ENCODE results near the gene PTGES3.

Gene PTGES3

GRCh38 chr12:56645717-56646446 lies 42.2 kb downstream of the PTGES3 start, which contains the start of gene ATP5F1B:
Gene ATP5F1B, minus strand, starts transcription at chr12:56645984. Its CDS starts 21 bp downstream, at chr12:56645963.
- peak; percentile 100 for DNase-seq

DNA sequence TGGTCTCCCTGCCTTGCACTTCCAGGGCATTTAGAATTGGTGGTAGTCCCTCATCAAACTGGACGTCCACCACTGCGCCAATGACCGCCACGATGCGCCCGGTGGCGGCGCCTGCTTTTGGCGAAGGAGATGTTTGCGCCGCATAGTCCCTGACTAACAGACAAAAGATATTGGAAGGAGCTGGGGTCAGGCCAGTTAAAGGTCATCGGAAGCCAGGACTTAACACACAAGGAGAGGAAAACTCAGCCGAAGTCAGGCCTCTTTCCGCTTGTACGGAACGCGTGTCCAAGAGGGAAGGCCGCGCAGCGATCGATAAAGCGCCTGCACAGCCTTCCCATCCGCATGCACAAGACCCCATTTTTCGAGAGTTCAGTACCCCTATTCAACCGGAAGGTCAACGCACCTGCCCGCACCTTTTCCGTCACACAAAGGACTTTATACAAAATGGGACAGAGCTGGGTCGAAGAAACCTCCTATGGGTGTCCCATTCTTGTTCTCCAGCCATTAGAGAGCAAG lies 42.8 kb downstream of the PTGES3 start:
- DNase-seq = peak; percentile 39

DNA sequence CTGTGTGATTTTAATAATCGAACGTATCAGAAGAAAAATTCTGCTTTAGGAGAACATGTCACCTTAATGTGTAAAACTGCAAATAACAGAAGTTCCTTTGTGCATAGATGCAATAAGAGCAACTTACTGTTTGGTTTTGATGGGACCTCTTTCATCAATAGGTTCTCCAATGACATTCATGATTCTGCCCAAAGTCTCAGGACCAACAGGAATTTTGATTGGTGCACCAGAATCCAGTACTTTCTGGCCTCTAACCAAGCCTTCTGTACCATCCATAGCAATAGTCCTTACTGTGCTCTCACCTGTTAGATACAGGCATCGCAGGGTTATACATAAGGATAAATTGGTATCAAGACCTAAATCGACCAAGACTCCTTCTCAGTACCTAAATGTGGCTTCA lies 43.4 kb downstream of the PTGES3 start:
- DNase-seq = peak; percentile 36

DNA sequence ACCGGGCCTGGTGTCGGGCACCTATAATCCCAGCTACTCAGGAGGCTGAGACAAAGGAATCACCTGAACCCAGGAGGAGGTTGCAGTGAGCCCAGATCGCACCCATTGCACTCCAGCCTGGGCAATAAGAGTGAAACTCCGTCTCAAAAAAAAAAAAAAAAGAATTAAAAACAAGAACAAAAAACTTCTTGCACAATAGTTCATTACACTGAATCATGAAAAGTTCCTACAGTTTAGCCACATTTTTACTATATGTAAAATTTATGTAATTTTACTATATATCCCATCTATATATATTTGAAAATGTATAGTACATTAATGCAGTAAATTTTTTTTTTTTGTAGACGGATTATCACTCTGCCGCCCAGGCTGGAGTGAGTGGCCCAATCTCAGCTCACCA lies 46.9 kb downstream of the PTGES3 start:
- DNase-seq = no peak

DNA sequence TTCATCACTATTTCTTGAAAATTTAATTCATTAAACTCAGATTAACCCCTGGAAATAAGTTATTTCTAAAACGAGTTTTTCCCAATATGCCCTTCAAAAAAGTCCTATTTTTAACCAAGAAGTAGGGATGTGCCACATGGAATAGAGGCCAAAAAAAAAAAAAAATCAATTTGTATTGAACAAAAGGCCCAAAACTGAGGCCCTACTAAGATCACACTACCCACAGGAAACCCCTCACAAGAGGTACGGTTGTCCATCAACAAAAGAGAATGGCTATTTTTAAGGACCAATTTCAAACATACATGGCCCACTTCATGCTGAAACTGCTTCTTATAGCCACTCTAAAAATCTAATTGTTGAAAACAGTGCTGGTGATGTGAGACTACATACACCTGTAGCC lies 50.5 kb downstream of the PTGES3 start:
- no peak for DNase-seq

DNA sequence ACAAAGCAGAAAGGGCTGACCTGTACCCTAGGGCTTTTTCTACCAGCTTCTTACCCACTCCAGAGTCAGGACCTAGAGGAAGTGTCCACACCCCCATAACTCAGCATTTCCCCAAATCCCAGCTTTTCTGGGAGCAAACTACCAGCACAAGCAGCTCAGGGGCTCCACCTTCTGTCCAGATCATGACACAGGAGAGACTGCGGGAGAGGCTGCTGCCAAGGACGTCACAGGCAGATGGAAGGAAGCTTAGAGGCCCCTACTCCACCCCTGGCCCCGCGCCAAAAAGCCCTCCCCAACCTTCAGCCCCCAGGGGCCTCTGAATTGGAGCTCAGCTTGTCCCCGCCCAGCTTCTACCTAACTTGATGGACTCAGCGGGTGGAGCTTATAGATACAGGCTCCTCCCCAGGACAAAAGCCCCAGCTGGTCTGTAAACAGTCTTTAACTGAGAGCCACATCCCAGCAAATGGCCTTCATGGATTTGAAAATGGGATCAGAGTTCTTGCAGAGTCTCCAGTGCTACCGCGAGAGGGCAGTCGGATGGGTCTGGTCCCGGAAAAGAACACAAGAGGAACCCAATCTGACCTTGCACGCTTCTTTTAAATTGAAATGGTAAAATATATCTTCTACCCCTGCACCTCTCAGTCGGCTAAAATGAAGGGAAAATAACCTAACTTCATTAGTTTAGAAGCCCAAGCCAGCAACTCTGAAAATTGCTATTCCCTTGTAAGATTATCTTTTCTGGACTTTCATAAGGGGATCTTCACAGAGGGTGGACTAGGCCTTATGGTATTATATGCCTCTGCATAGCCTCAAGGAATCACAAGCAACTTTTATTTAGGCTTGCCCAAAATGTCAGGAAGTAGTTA lies 51.2 kb downstream of the PTGES3 start:
- peak; percentile 100 for DNase-seq

DNA sequence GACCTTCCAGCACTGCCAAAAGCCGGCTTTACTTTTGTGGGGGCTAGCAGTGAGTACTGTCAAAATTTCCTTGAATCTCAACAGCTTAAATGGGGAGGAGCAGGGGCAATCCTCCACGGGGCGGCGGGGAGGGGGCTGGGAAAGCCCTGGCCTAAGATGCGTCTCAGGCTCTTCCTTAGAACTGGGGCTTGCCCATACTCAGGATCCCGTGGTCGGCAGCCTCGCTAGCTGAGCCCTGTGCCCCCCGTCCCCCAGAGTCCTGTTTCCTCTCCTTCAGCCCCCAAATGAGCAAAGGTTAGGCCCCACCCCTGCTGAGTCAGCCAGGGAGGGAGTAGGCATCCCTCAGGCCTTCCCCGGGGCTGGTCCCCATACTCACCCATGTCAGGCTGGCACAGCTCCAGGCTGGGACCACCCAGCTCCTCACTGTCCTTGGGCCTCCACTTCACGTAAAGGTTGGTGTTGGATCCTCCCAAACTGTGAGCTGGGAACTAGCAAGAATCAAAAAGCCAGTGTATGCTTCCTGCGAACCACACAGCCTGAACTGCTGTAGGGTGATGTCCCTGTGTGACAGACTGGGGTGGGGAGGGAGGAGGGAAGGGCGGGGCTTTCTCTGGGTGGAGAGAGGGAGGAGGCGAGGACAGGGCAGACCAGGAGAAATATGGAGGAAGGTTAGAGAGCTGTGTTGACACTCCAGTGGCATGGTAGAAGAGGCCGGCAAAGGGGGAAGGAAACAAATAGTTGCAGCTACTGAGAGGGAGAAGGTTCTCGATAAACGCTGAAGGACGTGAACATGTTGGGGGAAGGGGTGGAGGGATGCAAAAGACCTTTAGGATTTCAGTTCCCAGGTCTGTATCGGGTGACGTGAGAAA lies 52.0 kb downstream of the PTGES3 start:
- DNase-seq = peak; percentile 96

DNA sequence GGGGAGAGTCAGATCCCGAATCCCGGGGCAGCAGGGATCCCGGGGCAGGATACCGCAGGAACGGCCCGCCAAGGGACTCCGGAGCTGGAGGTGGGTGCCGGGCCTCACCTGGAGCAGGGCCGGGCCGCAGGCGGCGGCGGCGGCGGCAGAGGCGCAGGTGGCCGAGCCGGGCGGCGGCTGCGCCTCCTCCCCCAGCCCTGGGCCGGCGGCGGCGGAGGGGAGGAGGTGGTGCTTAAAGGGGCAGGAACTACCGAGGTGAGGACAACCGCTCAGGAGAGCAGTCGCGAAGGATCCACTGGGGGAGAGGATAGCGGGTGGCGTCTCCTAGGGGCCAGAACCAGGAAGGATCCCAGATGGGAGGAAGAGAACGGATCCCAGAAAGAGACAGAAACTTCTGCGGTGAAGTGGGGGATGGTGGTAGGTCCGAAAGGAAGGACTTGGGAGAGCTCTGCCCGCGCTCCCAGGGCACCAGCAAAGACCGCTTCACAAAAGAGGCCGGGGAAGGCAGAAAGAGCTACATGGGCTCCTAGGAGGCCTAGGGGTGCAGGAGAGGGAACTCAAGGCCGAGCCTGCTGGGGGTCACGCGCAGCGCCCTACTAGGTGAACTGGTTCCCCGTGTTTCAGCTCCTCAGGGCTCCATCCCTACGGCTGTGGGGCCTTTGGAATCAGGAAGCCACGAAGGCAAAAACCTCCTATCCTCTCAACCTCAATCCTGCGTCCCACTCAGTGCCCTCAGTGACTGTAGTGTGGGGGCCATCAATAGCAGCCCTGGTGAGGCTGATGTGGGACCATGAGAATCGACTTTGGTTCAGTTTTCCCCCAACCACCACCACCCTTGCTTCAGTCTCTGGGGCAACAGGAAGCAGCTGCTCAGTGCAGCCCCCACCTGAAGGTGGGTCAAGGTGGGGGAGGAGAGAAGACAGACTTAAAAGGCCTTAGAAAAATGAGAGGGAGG lies 53.0 kb downstream of the PTGES3 start:
- DNase-seq = peak; percentile 86

DNA sequence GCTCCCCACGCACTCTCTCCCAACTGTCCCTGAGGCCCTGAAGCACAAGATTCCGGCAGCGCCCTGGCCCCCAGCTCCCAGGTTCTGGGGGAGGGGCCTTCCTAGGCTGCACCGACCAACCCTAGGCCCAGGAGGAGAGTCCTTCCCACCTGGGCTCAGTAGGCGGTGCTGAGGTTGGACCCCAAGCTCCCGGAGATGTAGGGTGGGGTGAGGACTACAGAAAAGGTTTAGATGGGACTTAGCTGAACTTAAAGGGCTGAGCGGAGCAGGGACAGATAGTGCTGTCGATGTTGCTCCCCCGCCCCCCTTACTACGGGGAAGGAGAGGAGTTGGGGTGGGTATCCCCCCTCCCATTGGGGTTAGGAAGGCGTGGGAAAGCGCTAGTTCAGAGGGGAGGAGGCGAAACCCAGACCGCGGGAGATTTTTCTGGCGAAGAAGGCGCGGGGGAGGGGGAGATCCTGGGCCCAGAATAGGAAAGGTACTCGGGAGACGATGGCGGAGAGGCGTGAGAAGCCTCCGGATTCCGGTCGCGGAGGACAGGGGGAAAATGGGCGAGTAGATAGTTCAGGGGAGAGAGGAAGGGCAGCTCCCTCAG lies 53.7 kb downstream of the PTGES3 start:
- peak; percentile 55 for DNase-seq

DNA sequence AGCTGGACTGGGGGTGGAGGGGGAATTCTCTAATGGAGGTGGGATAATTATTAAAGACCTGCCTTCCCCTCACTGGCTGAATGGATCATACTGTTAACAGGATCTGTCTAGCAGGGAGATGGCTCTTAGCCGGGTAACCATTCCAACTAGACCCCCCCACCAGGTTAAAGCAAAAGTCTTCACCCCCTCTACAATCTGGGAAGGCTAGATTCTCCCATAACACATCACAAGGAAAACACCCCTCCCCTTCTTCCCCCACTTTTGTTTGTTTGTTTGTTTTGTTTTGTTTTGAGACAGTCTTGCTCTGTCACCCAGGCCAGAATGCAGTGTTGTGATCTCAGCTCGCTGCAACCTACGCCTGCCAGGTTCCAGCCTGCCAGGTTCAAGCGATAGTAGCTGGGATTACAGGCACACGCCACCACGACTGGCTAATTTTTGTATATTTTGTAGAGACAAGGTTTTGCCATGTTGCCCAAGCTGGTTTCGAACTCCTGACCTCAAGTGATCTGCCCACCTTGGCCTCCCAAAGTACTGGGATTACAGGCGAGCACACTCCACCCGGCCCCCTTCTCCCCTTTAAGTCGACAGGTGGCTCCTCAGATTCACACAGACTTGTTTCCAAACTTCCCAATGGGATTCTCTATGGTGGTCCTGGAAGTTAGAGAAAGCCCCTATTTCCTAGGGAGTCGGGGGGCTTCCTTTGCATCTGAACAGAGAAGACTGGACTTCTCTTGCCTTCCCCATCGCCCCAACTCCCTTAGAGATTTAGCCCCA lies 54.4 kb downstream of the PTGES3 start:
- no peak for DNase-seq

GRCh38 chr12:56632701-56633467 lies 55.2 kb downstream of the PTGES3 start:
- no peak for DNase-seq

DNA sequence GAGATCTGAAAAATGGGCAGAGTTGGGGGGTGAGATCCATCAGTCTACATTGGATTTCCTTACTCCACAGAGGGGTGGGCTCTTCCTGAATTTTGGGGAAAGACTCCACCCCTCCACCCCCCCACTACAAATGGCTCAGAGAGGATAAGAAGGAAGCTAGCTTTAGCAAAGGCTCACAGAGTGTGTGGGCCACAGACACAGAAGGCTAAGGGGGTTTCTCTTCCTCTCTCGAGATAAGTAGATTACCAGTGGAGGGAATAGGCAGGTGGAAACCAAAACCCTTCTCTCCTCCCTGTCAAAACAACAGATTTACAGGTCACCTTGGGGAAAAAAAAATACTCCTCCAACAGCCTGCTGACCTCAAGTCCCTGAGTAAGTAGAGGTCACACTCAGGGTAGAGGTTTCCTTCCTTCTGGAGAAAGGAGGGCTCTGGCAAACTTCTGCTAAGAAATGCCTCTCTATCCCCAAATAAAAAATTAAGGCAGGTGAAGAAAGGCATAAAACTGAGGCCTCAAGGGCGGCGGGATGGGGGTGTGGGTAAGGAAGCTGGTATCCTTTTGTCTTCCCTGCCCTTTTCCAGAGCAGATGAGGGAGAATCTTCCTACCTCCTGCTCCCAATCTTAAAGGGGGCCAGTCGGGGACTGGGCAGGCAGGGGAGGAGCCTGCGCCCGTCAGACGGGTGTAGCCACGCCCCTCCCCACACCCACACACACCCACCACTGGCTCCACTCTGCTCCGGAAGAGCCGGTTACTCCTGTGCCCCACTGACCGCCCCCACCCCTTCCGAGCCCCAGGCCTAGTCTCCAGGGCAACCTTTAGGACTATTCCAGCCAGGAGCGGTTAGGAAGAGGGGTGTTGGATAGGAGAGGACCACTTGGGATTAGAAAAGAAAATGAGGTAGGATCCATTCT lies 56.0 kb downstream of the PTGES3 start:
- DNase-seq = peak; percentile 86

DNA sequence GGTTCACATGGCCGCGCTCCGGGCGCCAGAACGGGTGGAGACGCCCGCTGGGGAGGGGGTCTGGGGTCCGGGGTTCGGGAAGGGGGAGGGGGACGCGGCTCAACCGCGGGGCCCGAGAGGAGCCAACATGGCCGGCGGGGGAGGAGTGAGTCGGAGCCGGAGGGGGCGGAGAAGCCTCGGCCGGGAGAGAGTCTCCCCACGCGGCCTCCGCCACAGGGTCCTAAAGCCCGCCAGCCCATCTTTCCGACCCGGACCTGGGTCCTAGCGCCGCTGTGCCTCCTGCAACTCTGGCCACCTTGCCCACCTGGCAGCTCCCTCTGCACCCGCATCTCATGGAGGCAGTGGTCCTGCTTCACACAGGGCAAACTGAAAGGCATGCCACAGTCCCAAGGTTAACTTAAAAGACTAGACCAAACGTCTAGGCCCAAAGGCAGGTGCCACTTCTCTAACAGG lies 57.9 kb downstream of the PTGES3 start, which contains the start of gene BAZ2A:
Gene BAZ2A (minus strand): TSS at position 147 of the 453 bp plus-strand sequence. CDS start 12,796 bp downstream, outside the sequence.
- DNase-seq = peak; percentile 95

GRCh38 chr12:56629459-56630179 lies 58.5 kb downstream of the PTGES3 start:
- peak; percentile 44 for DNase-seq

DNA sequence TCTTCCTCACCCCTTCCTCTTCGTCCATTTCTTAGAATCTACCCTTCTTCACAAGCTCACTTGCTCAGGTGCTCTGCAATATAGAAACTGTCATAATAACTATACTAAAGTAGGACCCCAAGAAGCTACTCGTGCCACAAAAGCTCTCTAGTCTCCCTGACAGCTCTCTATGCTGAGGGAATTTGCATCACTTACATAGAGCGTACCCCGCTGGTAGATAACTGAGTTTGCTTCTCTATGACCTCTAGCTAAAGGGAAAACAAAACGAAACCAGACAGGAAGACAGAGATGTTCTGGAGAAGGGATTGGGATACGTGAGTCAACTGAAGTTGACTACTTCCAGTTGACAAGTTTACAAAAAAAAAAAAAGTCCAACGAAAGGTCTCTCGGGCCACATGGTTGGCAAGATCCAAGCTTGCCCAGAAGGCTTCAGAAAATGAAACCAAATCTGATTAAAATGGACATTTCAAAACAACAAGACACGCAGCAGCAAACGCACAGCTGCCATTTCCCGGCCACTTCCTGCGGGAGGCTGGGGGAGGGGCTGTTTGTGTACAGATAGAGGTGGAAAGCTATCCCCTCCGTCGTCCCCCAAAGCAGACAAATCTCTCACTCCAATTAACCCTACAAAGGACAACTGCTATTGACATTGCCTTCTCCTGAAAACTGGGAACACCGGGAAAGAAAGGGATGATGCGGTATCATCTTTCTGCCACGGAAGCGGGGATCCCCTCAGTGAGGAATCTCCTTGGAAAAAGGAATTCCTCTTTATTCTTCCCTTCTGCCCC lies 59.2 kb downstream of the PTGES3 start:
- DNase-seq = peak; percentile 76

DNA sequence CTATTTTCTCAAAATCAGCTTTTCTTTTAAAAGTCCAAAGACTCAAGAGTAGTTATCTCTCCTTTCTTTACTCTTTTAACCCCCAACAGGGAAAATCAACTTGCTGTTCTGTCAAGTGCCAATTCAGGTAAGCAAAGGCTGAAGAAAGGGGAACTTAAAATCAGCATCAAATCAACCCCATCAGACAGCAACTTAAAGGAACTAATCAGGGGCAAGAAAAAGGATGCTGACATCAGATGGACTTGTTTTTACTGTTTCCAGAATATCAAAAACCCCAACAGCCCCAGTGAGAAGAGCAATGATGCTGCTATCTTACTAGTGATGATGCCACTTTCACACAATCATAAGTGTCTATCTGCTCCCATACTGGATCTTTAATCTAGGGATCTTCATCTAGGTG lies 61.4 kb downstream of the PTGES3 start:
- DNase-seq = no peak

DNA sequence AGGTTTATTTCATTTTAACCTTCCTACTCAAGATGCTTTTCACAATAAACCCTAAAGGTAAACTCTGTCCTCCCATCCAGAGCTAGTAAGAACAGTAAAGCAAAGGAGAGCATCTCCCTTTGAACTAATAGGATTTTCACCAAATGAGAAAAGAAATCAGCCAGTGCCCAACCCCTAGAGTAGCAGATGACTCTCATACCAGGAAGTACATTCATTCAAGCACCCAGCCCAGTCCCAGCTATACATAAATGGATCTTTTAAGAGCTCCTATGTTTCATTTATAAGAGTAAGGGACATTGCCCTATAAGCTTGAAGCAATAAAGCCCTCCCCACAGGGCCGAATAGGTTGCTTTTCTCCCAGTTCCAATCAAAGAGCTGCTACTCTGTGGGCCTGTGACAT lies 65.5 kb downstream of the PTGES3 start:
- DNase-seq = no peak
